Stimulated activated CD8-positive, alpha-beta memory T cell treated with anti-CD3 and anti-CD28 coated beads, Interleukin-7, amount 100 ng/mL, for 24 hours (primary cell): ENCODE measurements around the gene MT1B.
A peak's percentile ranks its signal among the peaks of the same experiment; 100 is the strongest.

Source experiments
- DNase-seq: peaks from one replicate; pipeline ENCODE4 v3.0.0-alpha.2; 2020; ENCODE audit warnings: low read depth

The MT1B gene

DNA sequence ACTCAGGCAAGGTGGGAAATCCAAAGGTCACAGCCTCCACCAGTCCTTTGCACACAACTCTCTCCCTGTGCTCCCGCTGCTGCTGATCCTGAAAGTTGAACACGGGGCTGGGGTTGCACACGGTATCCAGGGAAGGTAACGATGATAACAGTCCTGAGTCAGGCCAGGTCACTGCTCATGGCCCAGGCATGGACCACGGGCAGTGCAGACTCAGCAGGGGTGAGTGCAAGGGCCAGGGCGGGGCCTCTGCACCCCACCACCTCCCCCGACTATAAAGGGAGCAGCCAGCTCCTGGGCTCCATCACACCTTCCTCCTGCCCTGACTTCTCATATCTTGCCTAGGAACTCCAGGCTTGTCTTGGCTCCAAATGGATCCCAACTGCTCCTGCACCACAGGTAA, at the start of gene MT1B:
TSS of gene MT1B (plus strand) at position 301 of the 400 bp plus-strand sequence. CDS start at position 369, 68 bp downstream.
- DNase-seq, result no peak

DNA sequence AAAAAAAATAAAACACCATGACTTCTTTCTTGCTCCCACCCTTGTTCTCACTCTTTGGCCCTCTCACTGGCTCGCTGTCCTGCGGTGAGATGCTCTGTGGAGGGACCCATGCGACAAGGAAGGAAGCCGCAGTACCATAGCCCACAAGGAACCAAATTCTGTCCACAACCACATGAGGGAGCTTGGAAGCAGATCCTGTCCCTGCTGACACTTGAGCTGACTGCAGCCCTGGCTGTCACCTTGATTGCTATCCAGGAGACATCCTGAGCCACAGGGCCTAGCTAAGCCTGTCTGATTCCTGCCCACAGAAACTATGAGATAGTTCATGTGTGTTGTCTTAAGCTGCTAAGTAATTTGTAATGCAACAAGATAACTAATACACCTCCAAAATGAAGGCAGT, 48.1 kb upstream of the MT1B start:
- no peak for DNase-seq

DNA sequence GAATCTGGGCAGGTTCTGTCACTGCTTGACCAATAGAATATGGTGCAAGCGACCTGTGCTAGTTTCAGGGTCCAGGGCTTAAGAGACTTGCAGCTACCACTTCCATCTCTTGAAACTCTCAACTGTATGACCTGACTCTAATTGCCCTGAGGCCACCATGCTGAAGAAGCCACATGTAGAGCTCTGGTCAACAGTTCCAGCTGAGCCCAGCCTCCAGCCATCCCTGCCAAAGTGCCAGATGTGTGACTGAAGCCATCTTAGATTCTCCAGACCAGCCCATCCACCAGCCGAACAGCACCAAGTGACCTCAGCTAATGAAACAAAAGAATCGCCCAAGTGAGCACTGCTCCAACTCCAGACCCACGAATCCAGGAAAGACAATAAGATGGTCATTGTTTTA, 46.7 kb upstream of the MT1B start:
- DNase-seq, result no peak

DNA sequence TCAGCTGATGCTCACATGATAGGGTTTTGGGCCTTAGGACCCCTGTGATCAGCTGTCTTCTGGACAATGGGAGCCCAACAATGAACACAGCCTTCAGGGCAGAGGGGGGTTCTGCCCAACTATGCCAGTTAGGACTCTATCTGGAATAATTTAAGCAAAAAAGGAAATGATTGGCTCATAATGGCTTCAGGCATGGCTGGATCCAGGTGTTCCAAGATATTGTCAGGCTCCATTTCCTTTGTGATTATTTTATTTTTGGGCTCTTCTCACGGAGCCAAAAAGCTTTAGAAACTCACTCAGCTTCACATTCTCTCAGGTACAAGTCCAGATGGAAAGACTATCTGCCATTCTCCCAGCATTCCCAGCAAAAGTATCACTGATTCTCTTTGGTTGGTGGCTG, 46.2 kb upstream of the MT1B start:
- no peak for DNase-seq

DNA sequence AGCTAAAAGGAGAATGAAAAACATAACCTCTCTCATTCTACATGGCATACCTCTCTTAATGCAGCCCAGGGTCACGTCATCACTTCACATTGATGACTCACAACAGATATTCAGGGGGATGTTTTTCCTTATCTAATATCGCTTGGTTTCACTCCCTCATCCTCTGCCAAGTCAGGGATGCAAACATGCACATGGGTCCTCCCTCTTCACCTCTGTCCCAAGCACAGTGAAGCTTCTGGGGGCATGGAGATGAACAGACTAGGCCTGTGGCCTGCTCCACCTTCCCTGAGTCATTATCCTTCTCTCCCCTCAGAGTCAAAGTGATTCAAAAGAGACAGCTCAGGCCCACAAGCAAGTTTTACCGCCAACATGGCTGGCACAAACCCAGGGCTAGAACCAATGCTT, 45.6 kb upstream of the MT1B start:
- no peak for DNase-seq

DNA sequence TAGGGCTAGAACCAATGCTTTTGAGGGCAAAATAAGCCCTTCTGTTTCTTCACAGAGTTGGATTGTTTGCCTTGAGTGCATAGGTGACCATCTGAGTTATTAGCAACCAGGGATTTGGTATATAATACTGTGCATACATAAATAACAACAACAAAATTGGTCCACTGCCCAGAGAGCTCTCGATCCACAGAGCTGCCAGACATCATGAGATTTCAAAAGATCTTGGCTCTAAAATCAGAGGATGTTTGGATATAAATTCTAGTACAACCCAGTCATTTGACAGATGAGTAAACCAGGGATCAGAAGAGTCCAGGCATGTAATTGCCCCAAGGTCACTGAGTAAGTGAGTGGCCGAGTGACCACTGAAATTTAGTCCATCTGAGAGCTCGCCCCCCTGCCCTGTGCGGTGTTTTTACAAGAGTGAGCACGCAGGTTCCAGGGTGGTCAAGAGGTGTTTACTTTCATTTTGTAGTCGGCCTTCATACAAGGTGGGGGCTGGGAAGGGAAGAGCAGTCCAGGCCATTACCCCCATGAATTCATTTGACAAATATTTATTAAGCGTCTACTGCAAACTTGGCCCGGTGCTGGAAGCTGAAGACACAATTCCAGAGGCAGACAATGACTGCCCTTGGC, 45.1 kb upstream of the MT1B start:
- DNase-seq, result no peak

DNA sequence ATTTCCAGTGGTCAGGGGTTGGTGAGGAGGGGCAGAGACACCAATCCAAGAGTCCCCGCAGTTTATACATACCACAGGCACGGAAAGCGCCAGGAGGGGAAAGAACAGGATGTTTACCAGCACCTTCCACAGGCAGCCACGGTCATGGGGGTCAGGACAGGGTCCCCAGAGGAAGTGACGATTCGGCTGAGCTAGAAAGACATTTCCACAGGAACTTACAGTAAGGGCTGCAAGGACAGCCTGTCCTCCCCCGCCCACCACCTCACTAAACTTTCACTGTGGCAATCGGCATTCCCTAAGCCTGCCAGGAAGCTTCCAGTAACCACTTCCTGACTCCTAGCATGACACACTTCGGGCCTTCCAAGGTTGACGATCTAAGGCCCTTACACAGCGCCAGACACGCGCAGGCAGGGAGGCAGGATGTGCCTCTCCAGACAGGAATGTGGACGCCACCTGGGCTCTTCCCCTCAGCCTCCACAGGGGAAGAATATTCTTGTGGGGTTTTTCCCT, 44.5 kb upstream of the MT1B start:
- DNase-seq, result no peak

DNA sequence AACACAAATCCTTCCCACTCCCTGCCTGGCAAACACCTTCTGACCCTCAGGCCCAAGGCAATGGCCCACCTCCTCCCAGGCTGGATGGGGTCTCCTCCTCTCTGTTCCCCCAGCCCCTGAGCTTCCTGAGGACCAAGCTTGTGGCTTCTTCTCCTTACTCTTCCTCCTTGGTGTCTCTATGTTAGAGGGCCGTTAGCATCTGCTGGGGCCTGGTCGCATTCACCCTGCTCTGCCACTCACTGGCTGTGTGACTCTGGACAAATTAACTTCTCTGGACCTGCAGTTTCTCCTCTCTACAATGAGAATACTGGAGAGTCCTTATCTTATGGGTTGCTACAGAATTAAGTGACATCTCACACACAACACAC, 44.0 kb upstream of the MT1B start:
- no peak for DNase-seq

DNA sequence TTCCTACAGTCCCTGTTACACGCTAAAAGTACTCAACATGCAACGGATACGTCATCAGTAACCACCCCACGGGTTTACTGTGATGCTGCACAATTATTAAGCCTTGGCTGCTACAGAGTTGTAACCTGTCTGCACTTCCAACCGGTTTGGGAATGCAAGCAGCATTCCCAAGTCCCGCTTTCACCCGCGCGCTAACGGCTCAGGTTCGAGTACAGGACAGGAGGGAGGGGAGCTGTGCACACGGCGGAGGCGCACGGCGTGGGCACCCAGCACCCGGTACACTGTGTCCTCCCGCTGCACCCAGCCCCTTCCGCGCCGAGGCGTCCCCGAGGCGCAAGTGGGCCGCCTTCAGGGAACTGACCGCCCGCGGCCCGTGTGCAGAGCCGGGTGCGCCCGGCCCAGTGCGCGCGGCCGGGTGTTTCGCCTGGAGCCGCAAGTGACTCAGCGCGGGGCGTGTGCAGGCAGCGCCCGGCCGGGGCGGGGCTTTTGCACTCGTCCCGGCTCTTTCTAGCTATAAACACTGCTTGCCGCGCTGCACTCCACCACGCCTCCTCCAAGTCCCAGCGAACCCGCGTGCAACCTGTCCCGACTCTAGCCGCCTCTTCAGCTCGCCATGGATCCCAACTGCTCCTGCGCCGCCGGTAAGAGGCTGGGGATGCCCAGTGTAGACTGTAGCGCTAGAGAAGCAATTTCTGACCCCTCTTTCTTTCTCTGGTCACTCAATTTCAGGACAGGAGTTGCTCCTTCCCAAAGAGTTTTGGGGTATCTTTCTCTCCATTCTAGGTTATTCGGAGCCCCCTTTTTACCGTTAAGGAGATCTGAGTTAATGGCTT, 43.4 kb upstream of the MT1B start, which contains the start of gene MT2A:
TSS of gene MT2A (plus strand) at position 542 of the 833 bp plus-strand sequence. CDS start at position 614, 72 bp downstream.
- peak; percentile 76 for DNase-seq

DNA sequence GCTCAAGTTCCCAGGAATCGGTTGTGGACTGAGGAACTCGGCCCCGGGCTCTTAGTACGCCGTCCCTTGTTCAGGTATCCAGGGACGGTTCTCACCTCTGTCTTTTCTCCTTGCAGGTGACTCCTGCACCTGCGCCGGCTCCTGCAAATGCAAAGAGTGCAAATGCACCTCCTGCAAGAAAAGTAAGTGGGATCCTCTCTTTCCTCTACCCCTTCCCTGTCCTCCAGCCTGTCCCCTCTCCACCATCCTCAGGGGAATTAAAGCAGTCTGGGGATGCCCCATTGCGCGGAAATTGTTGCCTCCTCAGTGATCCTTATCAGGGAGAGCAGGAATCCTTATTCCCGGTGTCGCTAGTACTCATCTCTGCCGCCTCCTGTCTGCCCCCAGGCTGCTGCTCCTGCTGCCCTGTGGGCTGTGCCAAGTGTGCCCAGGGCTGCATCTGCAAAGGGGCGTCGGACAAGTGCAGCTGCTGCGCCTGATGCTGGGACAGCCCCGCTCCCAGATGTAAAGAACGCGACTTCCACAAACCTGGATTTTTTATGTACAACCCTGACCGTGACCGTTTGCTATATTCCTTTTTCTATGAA, 42.7 kb upstream of the MT1B start:
- no peak for DNase-seq

DNA sequence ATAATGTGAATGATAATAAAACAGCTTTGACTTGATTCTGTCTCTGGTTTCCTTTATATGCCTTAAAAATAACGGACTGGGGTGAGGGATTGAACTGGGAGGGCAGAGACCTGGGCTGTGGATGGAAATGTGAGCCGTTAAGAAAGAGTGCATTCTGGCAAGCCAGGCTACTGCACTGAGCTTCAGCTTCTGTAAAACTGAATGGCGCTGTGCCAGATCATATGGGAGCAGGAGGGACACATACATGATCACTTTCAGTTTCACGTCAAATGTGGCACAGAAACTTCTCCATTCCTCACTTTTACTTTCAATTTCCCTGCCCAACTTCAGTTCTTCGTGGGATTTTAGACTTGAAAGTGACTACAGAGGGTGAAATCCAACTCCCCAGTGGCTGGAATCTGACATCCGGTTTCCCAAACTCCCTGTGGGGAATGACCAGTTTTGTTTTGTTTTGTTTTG, 42.2 kb upstream of the MT1B start:
- peak; percentile 30 for DNase-seq

DNA sequence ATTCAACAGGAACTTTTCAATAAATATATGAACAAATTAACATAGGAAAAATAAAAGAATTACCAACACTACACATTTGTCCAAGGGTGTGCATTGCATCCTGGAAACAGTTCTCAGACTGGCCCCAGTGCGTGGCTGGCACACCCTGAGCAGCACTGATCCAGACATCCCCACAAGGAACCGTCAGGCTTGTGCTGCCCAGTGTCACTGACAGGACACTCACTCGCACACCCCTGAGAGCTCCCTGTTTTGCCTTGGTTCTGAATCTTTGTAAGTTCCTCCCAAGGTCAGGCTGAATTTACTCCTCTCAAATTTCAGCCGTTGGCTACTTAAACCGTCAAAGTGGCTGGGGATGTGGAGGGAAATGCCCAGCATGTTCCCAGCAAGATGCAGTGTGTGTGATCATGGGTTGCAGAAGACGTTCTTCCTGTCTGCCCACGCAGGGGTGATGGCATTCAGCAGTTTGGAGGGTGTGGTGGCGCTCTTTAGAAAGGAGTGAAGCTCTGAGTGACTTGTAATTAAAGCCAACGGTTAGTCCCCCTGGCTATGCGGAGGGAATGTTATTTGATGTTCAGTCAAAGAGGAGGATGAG, 41.6 kb upstream of the MT1B start:
- peak; percentile 58 for DNase-seq

DNA sequence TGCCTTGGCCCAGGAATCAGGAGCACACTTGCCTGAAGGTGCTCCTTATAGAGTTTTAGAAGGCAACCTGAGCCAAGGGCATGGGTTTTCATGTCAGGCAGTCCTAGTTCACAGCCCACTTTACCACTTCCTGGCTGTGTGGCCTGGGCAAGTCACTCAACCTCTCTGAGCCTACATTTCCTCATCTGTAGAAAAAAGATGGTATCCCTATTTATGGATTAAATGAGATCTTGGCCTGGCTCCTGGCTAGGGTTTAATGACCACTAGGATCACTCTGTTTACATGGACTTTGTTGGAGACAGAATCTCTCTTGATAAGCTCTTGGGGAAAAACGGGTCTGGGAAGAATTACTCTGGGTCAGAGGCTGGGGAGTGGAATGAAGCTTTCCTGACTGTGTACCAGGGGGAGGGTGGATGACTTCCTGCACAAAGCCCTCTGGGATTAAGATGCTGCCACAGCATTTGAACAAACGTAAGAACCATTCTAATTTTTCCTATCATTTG, 41.0 kb upstream of the MT1B start:
- no peak for DNase-seq

DNA sequence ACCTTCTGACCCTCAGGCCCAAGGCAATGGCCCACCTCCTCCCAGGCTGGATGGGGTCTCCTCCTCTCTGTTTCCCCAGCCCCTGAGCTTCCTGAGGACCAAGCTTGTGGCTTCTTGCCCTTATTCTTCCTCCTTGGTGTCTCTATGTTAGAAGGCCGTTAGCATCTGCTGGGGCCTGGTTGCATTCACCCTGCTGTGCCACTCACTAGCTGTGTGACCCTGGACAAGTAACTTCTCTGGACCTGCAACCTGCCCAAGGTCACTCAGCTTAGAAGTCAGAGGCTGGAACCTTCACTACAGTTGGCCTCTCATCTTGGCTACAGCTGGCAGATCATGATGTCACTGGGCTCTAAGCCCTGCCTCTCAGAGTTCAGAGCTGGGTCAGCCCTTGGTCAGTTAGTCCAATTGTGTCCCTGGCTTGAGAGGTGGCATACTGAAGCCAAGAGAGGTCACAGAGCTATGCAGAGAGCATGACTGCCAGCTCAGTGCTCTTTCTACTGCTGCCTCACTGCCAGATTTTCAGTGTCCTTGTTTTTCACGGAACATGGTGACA, 40.3 kb upstream of the MT1B start:
- no peak for DNase-seq

DNA sequence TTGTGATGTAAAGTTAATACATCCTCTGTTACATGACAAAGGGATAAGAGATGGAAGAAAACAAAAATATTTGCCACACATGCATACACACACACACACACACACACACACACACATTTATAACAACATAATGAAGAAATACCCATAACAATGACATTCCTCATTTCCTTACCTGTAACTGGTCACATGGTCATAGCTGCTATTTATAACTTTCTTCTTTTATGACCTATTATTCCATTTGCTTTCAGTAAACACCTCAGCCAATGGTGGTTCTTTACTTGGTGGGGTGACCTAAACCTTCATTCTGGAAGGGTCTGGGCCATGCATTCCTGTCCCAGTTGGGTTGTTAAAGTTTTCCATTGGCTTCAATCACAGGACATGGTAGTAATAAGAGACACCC, 38.0 kb upstream of the MT1B start:
- no peak for DNase-seq

DNA sequence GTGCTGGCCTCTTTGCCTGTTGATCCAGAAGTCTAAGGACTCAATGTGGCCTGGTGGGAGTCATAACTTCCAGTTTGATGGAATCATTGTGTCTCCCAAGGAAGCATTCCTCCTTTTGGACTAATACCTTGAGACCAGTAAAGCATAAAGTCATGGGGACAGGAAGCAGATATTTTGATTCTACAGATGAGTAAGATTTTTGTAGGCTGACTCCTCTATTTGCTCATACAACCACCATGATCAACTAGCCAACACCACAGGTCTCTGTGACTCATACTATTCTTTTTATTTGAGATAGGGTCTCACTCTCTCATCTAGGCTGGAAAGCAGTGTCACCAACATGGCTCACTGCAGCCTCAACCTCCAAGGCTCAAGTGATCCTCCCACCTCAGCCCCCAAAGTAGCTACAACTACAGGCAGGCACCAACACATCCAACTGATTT, 37.1 kb upstream of the MT1B start:
- no peak for DNase-seq

DNA sequence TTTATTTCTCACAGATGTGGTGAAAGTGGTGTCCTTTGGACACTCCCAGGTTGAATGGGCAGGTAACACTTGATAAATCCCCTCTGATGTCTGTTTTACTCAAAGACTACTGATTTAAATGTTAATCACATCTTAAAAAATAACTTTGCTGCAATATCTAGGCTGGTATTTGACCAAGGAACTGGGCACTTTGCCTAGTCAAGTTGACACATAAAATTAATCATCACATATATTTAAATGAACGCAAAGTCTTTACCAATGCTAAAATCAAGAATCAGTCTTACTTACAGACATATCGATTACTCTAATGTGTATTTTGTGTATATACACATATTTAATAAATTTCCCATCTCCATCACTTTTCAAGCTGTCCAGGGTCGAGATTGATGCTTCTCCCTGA, 36.3 kb upstream of the MT1B start:
- DNase-seq, result no peak

DNA sequence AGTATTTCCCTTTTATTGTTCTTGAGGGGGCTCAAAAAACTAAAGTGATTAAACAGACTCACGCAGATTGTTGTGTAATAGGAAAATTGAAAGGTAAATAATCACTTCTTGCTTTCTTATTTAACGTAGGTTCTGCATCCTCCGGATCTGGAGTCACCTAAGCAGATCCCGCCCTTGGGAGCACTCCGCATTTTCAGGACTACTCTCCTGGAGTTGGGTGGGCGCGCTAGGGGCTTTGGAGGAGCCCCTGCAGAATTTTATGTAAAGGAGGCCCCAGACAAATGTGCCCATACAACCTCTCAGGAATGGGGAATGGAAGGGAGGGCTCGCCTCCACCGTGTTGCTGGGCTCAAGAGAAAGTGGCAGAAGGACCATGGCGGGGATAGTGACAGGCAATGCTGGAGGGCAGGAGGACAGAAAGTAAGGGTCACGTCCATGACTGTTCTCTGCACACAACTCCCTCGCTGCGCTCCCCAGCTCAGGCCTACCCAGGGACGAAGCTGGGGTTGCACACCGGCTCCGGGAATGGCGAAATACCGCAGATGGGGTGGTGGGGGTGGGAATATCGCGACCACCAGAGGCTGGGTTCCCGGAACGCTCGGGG, 35.0 kb upstream of the MT1B start:
- no peak for DNase-seq

DNA sequence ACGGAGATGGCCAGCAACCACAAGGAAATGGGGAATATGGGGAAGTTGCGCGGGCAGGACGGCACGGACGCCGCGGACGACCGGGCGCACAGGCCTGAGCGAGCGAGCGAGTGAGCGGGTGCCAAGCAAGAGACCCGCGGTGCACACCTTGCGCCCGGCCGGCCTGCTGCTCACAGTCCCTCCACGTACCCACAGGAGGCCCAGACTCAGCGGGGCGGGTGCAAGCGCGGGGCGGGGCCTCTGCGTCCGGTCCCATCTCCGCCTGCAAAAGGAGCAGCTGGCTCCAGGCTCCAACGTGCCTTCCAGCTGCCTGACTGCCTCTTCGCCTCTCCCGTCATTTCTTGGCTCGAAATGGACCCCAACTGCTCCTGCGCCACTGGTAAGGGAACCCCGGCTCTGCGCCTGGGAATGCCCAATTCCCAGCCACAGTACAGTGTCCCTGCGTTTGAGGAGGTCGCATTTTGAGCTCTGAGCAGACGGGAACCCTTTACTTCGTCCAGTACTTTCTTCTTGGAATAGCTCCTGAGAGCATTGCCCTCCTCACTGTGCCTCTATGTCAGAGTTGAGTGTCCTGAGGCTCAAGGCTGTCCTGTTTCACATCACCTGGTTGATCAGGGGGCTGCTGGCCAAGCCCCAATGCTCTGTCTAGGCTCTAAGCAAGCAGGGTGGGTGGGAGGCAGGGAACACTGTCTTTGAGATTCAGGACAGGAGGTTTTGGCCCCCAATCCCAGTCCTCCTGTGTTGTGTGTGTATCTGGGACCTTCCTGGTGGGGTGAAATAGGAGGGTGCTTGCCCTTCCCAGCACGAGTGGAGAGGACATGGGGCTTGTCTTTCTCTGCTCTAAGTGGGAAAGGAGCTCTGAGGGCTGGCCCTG, 34.2 kb upstream of the MT1B start:
- DNase-seq, result peak; percentile 33

DNA sequence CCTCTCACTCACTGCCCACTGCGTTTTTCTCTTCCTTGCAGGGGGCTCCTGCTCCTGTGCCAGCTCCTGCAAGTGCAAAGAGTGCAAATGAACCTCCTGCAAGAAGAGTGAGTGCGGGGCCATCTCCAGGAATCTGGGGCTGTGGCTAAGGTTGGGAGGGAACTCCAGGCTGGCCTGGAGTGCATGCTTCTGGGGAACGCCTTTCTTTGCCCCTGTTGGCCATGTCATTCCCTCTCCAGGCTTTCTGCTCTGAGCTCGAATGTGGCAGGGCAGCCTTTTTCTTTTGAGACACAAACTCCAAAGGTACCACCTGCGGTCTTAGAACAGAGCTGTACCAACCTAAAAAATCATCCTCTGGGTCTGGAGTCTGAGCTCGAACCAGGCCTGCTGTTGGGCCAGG, 33.5 kb upstream of the MT1B start:
- no peak for DNase-seq
